Tongue (tissue), 3 donors: ENCODE data around the gene ATXN10. TPM values are rescaled to one million over a fixed set of nuclear protein-coding genes. Genes with fewer than 3 reads are reported as not detected.

ENCODE experiments used
- DNase-seq: peaks from one replicate; pipeline ENCODE4 v3.0.0-alpha.2; 2015
- small RNA-seq: library from RNA; depleted of rRNA; stranded (forward); fragments of <200 nt; gene quantifications from one replicate; pipeline ENCODE3, GENCODE V24; 2014; ENCODE audit warnings: low replicate concordance
- total RNA-seq: library from RNA; depleted of rRNA; stranded (reverse); fragments of >200 nt; gene quantifications from one replicate; pipeline ENCODE4 v1.2.3, GENCODE V29; 2014

Gene ATXN10
- total RNA-seq, 1 donor from 2014 or later = 185 TPM

- DNase-seq = no peak
Observed at GRCh38 chr22:45892681-45893461, 221.2 kb downstream of the ATXN10 start.

DNA sequence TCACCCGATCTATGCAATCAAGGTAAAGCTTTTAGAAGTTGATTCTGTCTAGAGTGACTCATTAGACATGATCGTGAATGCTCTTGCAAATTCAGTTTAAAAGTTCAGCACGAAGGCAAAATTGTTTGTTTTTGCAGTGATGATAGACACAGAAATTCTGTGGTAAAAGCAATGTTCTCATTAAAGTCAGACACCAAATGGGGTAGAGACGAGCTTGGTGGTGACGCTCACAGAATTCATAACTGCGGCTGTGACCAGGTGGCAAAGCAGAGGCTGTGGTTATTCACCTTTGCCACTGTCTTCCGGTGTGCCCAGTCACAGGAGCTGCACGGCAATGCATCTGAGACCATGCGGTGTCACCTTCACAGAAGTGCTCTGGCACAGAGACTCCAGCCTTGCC, 221.9 kb downstream of the ATXN10 start:
- DNase-seq = no peak

Small RNA genes lying within 50 kb of the gene (small RNA-seq; reads per million reads assigned to genes)
- gene MIR4762 (0.23 reads per million, percentile 35 among the genes with 10 or more reads in this experiment), gene RNU6-1161P (not detected)

Other genes with a start within 250 kb of the ATXN10 start
- gene FBLN1, start 169.0 kb upstream of the ATXN10 start, total RNA-seq = 115 TPM